GM21390 (cell line): ENCODE measurements around the gene APOO.
"Not testable (repeated sequence)": the region's sequence is repeated elsewhere in the genome, so short reads cannot be mapped to it uniquely, and the experiment has no call there.

Experiments used
- ATAC-seq: cut with Tn5 transposase; IDR thresholded peaks from one replicate; pipeline ENCODE4 v1.9.1; 2021; ENCODE audit not compliant: unreplicated experiment

APOO gene

DNA sequence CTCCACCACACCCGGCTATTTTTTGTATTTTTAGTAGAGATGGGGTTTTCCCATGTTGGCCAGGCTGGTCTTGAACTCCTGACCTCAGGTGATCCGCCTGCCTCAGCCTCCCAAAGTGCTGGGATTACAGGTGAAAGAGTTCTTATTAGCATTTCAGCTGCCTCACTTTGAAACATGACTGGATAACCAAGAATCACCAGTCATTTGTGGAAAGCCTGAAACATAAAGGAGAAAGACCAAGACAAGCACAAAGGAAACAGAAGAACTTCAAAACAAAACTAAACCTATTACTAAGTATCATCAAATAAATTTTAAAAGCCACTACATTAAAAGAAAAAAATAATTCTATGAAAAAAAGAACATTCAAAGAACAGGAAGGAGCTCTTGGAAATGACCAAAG lies 45.8 kb downstream of the APOO start:
- ATAC-seq, result not testable (repeated sequence)

DNA sequence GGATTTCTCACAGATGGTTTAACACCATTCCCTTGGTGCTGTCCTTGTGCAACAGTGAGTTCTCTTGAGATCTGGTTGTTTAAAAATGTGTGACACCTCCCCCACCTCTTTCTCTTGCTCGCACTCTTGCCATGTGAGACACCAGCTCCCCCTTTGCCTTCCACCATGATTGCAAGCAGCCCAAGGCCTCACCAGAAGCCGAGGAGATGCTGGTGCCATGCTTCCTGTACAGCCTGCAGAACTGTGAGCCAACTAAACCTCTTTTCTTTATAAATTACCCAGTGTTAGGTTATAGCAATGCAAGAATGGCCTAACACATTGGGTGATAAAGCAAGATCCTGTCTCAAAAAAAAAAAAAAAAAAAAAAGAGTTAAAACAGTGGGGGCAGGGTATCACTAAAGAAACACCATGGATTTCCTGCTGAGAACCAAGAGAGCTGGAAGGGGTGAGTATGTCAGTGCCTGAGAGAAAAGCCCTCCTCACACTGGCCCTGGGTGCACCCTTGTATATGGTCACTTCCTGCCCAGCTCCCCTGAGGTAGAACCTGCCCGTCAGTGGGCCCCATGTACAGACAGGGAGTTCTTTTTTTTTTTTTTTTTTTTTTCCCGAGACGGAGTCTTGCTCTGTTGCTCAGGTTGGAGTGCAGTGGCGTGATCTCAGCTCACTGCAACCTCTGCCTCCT lies 46.4 kb downstream of the APOO start:
- ATAC-seq, result no peak

DNA sequence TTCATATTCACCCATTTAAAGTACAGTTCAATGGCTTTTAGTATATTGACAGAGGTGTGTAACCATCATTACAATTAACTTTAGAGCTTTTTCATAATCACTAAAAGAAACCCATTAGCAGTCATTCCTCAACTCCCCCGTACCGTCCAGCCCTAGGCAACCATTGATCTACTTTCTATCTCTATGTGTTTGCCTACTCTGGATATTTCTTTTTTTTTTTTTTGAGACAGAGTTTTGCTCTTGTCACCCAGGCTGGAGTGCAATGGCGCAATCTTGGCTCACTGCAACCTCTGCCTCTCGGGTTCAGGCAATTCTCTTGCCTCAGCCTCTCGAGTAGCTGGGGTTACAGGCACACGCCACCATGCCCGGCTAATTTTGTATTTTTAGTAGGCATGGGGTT lies 48.5 kb downstream of the APOO start:
- not testable (repeated sequence) for ATAC-seq

DNA sequence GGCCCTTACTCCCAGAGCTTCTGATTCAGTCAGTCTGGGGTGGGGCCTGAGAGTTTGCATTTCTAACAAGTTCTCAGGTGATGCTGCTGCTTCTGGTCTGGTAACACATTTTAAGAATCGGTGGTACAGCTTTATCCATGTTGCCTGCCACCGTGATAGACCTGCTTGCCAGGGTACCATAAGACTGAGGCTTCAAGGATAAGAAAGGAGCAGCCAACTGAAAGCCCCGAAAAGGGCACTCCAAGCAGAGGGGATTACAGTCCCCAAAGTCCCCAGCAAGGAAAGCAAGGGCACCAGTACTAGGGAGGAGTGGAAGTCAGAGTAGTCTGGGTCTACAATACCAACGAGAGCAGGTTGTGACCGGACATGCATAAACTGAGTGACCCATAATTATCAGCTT lies 49.8 kb downstream of the APOO start:
- ATAC-seq, result no peak

DNA sequence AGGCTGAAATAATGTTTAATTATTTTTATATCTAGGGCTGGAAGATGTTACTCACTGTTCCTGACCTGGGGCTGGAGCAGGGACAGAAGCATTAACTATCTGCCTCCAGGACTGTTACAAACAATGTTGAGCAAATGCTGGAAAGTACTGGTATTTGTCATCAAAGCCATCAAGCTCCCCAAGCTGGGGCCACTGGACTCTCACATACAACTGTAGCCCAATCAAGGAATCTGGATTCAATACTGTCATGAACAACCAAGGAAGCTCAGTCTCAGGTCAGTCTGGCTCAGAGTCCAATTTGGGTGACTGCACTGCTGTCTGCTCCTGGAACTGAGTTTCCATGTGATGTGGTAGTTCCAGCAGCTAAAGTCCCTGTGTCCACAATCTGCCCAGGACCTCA lies 50.4 kb downstream of the APOO start:
- no peak for ATAC-seq

DNA sequence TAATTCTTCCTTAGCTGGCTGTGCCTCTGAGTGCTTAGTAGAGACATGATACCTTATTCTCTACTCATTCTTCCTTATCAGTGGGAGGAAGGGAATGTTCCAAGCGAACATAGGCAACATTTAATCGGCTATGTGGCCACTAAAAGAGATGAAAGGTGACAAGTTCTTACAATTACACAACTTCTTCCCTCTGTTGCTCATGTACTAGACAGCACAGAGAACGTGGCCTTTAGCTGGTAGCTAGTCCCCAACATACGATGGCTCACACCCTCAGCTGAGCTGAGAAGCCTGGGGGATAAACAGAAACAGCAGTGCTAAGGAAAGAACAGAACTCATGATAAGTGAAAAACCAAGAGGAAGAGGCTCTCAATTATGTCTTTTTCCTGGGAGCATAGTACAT lies 52.2 kb downstream of the APOO start:
- no peak for ATAC-seq

DNA sequence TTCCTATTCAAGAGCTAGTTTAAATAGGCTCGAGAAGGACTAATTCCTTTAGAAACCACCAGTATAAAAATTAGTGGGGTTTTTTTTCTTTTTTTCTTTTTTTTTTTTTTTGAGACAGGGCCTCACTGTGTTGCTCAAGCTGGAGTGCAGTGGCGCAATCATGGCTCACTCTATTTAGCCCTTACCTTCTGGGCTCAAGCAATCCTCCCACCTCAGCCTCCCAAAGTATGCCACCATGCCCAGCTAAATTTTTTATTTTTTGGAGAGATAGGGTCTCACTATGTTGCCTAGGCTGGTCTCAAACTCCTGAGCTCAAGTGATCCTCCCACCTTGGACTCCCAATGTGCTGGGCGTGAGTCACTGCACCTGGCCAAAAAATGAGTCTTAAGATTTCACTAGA lies 52.8 kb downstream of the APOO start:
- ATAC-seq, result no peak

DNA sequence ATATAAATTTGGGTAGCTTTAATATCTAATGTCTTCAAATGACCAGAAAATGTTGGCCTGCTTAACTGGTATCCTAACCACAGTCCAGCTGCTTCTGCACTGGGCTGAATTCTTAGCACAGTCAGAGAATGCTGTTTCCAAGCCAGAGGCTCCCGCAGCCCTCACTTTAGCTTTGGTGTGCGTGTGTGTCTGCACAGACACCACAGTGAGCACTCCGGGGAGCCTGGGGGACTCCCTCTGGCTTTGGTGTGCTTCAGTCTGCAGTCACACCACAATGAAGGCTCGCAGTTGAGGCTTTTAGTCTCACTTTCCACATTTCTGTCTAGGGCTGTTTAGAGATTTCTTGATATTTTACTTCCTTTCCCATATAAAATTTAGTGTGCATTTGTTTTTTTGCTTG lies 53.6 kb downstream of the APOO start:
- no peak for ATAC-seq

DNA sequence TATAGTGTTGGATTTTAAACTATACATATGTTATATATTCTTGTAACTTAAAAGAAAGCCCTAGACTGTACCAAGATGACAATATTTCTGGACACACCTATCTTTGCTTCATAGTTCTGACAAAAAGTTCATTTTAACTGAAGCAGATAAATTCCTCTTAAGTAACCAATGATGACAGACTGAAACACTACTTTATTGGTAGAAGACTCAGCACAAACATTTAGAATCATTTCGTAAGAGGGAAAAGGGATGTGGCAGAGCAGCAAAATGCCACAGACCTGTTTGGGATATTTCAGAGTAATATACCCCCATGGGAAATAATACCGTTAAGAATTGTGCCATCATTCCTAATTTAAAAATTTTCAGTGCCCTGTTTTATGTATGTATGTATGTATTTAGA lies 56.2 kb downstream of the APOO start:
- no peak for ATAC-seq

DNA sequence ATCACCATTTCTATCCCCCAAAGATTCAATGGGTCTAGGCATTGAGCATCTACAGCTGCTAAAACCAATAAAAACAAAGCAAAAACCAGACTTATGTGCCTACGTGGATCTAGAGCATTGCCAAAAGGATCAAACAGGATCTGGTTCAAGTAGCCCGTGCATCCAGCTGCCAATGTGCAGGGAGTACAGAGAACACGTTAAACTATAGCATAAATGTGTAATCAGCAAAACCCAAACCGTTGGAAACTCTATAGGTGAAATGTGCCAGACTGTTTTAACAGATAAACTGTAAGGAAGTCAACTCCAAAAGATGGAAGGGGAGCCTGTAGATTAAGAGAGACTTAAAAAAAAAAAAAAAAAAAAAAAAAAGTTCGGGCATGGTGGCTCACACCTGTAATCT lies 58.5 kb downstream of the APOO start:
- ATAC-seq, result no peak

DNA sequence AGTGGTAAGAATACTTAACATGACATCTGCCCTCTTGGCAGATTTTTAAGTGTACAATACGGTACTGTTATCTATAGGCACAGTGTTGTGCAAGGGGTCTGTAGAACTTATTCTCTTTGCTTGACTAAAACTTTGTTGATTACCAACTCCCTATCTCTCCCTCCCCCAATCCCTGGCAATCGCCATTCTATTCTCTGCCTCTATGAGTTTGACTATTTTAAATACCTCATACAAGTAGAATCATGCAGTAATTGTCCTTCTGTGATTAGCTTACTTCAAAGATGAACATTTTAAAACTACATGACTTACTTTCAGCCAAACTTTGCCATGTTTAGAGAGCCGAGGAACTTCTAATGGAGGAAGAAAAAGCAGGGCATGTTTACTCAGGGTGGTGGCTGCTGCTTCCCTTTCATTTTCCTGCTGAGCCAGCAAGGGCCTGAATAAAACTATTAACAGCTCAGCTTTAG lies 62.4 kb downstream of the APOO start:
- no peak for ATAC-seq

DNA sequence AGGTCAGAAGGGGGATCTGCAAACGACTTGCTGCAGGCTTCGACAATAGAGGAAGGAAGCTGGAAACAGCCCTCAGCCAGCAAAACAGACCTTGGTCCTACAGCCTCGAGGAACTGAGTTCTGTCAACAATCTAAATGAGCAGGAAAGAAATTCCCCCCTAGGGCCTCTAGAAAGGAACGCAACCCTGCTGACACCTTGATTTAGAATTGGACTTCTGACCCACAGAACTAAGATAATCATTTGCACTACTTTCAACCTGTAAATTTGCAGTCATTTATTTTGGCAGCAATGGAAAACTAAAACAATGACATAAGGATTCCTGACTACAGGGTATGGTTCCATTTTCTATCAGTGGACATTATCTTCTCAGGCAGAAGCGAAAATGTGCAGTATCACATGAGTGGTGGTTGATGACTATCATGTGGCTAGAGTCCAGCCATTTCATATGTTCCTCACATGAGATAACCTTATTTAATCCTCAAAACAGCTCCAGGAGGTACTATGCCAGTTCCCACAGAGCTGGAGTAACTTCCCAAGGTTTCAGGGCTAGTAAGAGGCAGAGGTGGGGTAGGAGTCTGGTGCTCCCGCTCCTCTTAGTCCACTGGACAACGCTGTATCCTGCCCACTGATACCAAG lies 63.1 kb downstream of the APOO start:
- no peak for ATAC-seq

DNA sequence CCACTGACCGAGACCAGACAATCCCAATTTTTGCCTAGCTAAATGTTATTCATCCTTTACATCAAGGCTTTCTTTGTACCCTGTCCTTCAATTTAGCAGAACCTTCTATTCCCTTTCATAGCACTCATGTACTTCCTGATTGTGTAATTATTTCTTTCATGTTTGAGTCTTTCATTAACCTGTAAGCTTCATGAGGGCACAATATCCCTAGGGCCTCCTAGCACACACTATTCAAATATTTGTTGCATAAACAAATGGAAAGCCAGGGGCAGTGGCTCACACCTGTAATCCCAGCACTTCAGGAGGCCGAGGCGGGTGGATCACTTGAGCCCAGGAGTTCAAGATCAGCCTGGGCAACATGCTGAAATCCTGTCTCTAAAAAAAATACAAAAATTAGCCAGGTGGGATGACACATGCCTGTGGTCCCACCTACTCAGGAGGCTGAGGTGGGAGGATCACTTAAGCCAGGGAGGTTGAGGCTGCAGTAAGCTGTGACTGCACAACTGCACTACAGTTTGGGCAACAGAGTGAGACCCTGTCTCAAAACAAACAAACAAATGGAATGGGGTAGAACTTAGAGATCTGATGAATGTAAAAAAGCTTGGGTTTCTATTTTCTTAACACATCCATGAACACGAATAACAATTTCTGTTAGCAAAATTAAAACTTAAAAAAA lies 65.8 kb downstream of the APOO start:
- ATAC-seq, result no peak

DNA sequence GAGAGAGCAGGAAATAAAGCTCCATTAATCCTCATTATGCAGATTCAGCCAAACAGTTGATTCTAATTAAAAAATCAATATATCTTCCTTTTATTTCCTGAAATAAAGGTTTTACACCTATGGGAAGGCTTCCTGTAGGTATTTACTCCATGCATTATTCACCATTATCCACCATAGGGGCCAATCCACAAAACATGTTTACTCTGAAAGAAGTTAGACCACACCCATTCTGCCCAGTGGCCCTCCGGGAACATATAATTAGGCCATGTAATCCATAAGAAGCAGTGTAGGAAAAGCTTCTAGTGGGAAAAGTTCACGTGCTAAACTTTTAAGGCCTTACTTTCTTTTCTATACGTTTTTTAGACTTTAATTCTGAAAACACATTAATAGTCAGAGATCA lies 67.1 kb downstream of the APOO start:
- ATAC-seq, result no peak

DNA sequence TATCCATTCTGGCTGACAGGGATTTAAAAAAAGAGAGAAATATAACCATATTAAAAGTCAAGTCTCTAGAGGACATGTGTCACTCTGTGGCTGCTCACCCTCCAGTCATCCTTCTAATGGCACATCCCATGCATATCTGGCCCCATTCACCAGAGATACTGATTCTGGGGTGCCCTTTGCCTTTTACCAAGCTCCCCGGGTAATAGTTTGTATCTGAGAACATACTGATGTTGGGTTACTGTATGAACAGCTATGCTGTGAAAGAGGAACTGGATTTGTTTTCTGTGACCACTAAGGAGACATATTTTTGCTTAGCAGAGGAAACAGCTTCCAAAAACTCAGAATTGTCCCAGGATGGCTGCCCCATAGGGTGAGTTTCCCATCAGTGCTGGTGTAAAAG lies 68.8 kb downstream of the APOO start:
- ATAC-seq, result no peak

DNA sequence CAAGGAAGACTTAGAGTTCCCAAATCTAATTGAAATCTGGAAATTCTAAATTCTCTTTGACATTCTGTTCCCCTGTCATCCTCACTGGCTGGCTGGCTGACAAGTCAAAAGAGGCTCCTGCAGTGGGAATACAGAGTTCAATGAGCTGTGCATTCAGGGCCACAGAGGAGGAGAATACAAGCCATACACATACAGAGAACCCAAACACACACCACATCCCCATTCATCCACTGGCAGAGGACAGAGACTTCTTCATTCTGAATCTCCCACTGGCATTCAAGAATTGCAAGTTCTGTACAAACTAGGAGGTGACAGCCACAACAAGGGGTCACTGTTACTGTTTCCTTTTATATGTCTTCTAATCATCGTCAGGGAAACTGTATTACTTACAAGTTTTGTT lies 75.0 kb downstream of the APOO start:
- no peak for ATAC-seq

DNA sequence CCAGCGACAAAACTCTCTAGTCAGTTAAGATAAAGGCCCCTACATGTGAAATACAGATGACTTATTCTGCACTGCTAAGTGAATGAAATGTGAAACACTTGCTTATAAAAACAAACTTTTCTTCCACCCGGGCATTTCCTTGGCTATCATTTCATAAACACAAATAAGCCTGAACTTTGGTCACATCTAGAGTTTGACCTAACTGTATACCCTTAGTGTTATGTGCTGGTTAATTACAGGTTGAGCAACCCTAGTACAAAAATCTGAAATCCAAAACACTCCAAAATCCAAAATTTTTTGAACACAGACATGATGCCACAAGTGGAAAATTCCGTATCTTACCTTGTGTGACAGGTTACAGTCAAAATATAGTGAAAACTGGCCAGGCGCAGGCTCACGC lies 78.9 kb downstream of the APOO start:
- ATAC-seq, result no peak

DNA sequence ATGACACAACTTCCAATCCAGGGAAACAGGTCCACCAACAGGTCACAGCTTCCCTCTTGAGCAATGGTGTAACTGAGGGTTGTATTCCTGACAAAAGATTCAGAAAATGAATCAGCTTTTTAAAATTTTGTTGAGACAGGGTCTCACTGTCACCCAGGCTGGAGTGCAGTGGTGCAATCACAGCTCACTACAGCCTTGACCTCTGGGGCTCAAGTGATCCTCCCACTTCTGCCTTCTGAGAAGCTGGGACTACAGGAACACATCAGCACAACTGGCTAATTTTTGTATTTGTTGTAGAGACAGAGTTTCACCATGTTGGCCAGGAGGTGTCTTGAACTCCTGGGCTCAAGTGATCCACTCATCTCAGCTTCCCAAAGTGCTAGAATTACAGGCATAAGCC lies 81.1 kb downstream of the APOO start:
- ATAC-seq, result no peak

DNA sequence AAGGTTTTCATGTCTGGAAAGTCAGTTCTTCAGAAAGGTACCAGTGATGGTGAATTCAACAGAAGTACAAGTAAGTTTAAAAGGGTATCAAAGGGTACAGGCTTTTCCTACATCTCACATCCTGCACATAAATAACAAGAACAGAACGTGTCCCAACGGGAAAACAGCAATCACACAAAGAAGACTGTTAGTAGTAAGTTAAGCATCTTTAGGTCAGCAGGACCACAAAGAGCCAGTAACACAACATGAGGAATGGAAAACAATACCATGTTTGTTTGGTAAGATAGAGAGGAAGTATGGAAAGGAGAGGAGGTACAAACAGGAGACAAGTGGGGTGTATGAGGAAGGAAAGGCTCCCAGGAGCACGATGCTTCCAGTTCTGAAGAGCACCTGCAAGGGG lies 81.5 kb downstream of the APOO start:
- ATAC-seq, result no peak

DNA sequence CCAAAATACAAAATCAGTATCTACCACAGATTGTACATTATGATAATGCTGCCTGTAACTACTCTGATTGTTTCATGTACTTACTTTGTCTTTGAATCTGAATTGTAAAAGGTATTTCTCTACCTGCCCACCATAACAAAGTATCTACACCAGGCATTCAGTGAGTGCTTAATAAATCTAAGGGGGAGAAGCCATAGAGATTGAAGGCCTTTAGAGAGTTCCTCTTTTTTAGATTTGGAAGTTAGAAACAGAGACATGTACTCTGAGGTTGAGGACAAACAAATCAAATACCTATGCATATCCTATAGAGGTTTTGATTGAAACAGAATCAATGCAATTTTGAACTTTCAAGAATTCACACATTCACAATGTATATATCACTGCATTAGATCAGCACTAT lies 82.1 kb downstream of the APOO start:
- ATAC-seq, result no peak

DNA sequence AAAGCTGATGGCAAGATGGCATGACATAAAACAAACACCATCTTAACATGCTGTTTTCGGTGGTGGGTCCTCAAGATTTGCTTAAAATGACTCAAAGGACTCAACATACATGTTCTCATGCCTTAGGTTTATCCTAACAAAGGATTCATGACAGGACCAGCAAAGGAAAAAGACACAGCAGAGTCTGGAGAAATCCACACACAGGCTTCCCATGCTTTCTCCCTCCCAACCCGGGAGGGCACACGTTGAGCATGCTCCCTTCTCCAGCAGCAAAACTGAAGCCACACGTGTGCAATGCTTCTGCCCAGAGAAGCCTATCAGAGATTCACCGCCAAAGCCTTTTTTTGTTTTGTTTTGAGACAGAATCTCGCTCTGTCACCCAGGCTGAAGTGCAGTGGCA lies 84.9 kb downstream of the APOO start:
- no peak for ATAC-seq

DNA sequence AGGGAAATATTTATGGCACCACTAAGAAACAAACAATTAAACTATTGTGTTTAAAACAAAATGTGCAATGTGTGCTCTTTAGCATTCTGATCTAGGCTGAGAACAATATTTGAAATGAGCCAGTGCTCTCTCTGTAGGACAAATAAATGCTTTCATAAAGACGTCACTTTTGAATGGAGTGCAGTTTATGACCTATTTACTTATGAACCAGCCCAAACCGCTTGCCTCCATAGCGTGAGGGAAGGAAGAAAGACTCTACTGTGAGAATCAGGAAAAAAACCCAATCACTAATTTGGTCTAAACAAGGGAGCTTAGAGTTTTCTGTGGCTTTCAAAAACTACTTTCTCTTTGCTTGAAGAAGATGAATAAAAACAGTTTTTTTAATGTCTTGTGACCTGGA lies 85.3 kb downstream of the APOO start:
- no peak for ATAC-seq
